HCT116 (cell line): ENCODE results near the gene MEG3.
A peak's percentile ranks its signal among the peaks of the same experiment; 100 is the strongest.

Experiments
- EZH2 ChIP-seq: fragments of 200-600 bp; sonication (generic); IDR thresholded peaks from 2 replicates; pipeline ENCODE4 v1.6.1; 2017; ENCODE audit warnings: antibody characterized with exemption, mixed run types
- RAD21 ChIP-seq: IDR thresholded peaks from 2 replicates; pipeline ENCODE4 v1.6.1; 2012; ENCODE audit warnings: low read depth, mild to moderate bottlenecking
- TCF7L2 ChIP-seq: IDR thresholded peaks from 2 replicates; pipeline ENCODE4 v1.7.0; 2011; ENCODE audit warnings: borderline replicate concordance, inconsistent platforms; ENCODE audit not compliant: insufficient read depth, insufficient read length; ENCODE audit errors: extremely low read depth
- ZNF274 ChIP-seq: fragments of 200-500 bp; sonication (Bioruptor generic); IDR thresholded peaks from 2 replicates; pipeline ENCODE4 v1.6.1; 2014; ENCODE audit warnings: mild to moderate bottlenecking, low read depth, low read length, inconsistent platforms
- TF ChIP-seq, protein P1 (sequence below), 3 experiments: fragments of 200-600 bp in 1 of 3; sonication (generic) in 1 of 3; IDR thresholded peaks in 2 of 3; conservative IDR thresholded peaks in 1 of 3; 2 replicates each; pipeline ENCODE4 v1.5.1; 2012 to 2017; ENCODE audit warnings: low read depth in 2 of 3, low read length in 2 of 3, antibody characterized with exemption in 1 of 3, borderline replicate concordance in 1 of 3, control low read depth in 1 of 3, mild to moderate bottlenecking in 1 of 3, mixed read lengths in 1 of 3, mixed run types in 1 of 3, moderate library complexity in 1 of 3; ENCODE audit not compliant: insufficient read depth in 1 of 3

DNA sequence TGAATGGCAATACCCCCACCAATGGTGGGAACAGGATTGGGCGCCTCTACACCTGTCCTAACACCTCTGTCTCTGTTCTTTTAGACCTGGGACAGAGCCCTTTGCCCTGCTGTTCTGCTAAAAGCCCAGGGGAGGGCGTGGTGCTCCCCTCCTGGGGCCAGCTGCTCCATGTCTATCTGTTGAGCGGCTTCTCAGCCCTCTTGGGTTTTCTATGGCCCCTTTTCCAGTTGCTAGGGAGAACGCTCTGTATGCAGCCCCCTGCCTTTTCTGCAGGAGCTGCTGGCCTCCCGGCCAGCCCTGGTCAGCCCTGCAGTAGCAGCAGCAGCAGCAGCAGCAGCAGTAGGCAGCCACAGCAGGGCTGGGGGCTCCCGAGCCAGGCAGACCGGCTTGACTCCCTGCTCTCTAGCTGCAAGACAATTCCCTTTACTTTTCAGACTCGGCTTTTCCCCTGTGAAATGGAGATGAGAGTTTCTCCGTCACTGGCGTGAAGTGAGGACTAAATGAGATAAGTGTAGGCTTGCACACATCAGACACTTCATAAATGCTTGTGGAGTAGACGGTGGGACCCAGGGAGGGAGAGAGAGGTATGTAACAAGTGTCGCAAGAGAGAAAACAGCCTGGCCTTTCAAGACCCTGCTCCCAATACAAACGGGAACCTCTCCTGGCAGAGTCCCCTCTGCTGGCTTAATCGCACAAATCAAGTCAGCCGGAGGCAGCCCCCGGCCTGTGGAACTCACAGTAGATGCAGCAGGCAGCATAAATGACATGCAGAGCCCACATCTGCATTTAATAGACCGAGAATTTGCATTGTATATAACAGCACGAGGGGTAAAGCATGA is 76.6 kb downstream of the MEG3 start:
- TF ChIP-seq ZNF274: no peak
- peak; percentile 76 for TF ChIP-seq RAD21
- TF ChIP-seq, protein P1, sequence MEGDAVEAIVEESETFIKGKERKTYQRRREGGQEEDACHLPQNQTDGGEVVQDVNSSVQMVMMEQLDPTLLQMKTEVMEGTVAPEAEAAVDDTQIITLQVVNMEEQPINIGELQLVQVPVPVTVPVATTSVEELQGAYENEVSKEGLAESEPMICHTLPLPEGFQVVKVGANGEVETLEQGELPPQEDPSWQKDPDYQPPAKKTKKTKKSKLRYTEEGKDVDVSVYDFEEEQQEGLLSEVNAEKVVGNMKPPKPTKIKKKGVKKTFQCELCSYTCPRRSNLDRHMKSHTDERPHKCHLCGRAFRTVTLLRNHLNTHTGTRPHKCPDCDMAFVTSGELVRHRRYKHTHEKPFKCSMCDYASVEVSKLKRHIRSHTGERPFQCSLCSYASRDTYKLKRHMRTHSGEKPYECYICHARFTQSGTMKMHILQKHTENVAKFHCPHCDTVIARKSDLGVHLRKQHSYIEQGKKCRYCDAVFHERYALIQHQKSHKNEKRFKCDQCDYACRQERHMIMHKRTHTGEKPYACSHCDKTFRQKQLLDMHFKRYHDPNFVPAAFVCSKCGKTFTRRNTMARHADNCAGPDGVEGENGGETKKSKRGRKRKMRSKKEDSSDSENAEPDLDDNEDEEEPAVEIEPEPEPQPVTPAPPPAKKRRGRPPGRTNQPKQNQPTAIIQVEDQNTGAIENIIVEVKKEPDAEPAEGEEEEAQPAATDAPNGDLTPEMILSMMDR (IDR thresholded peaks at IDR 0.05 in 2 of 3, conservative IDR thresholded peaks at IDR 0.05 in 1 of 3; ENCODE audit: borderline replicate concordance in 1 of 3, insufficient read depth in 1 of 3, low read depth in 2 of 3, low read length in 2 of 3): peak; percentile 59 to 69 (median 67); a peak in 5 of 6 replicates
- no peak for TF ChIP-seq EZH2
- TF ChIP-seq TCF7L2: no peak
